Measurements from ENCODE around the gene MRTFA. TPM values are rescaled to one million over a fixed set of nuclear protein-coding genes. Genes with fewer than 3 reads are reported as not detected.

MRTFA gene
- total RNA-seq, 2 donors from 2014 or later = 70.1 to 71.5 TPM

DNA sequence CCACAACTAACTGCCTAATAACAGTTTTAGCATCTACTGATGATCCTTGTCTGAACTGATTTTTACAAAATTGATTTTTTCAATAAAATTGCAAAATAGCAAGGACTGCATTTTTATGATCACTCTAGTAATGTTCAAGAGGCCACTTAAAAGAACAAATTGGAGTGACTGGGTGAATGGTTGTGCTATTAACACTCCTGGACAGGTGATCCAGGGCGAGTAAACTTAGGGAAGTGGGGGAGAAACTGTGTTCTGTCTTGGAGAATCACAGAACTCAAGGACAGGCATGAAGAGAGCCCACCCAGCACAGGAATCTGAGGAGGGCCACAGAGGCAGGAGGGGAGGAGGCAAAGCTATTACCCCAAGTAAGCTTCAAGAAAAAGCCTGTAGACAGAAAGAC lies 190.3 kb downstream of the MRTFA start:
- DNase-seq (no peak), ATAC-seq (no peak)
- Mint-ChIP-seq H3K4me1 (peaks cover 41% of the 10 kb centered on the region), H3K27ac (peak overlapping the region; percentile 90), H3K27me3 (no peaks in the 10 kb centered on the region), H3K36me3 (ENCODE audit: low read depth) (peaks cover 4% of the 10 kb centered on the region), H3K4me3 (no peak overlapping the region)
- H3K9me3 ChIP-seq (ENCODE audit: control insufficient read depth, low read length, poor library complexity, severe bottlenecking) = no peaks in the 10 kb centered on the region

DNA sequence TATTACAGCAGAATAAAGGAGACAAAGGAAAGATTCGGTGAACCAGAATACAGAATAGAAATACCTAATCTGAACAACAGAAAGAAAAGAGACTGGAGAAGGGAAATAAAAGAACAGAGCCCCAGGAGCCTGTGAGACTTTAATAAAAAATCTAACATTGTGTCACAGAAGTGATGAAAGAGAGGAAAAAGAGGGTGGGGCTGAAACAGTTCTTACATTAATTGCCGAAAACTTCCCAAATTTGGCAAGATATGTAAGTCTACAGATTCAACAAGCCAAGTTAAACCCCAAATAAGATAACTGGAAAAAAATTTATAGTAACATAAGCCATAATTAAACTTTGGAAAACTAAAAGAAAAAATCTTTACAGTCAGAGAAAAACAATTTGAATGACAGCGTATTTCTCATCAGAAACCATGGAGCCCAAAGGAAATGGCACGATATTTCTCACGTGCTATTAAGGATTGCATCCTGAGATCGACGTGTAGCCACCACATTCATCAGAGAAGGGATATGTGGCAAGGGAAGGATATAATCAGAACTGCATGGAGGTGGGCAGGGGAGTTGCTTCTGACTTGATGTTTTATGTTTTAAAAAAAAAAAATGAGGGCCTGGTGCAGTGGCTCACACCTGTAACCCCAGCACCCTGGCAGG lies 192.2 kb downstream of the MRTFA start:
- Mint-ChIP-seq H3K27ac (peak overlapping the region; percentile 72), H3K4me1 (peaks cover 39% of the 10 kb centered on the region), H3K36me3 (ENCODE audit: low read depth) (peaks cover 4% of the 10 kb centered on the region)

DNA sequence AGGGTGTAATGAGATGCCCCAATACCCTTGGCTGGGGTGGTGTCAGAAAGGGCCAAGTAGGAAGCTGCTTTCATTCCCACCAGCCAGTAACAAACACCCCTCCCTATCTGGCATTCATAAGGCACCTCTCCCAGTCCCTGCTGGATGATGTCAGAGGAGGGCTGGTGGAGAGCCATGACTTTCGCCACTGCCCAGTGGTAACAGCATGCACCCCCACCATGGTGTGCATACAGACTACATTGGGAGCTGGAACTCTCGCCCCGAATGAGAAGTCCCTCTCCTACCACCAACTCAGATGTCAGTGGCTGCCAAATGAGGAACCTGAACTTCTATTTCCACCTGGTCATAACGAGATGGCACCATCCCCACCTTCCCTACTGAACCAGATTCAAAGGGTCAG lies 192.8 kb downstream of the MRTFA start:
- no peaks in the 10 kb centered on the region for H3K9me3 ChIP-seq (ENCODE audit: control insufficient read depth, low read length, poor library complexity, severe bottlenecking)
- Mint-ChIP-seq H3K27ac (peak overlapping the region; percentile 72), H3K4me3 (no peak overlapping the region), H3K27me3 (no peaks in the 10 kb centered on the region), H3K4me1 (peaks cover 38% of the 10 kb centered on the region), H3K36me3 (ENCODE audit: low read depth) (peaks cover 4% of the 10 kb centered on the region)
- ATAC-seq (no peak), DNase-seq (no peak)

More for the DNA sequence above, 192.2 kb downstream of the MRTFA start:
- no peaks in the 10 kb centered on the region for H3K27me3 Mint-ChIP-seq
- H3K4me3 Mint-ChIP-seq = no peak overlapping the region
- DNase-seq = no peak
- H3K9me3 ChIP-seq (ENCODE audit: control insufficient read depth, low read length, poor library complexity, severe bottlenecking) = no peaks in the 10 kb centered on the region
- ATAC-seq = no peak

DNA sequence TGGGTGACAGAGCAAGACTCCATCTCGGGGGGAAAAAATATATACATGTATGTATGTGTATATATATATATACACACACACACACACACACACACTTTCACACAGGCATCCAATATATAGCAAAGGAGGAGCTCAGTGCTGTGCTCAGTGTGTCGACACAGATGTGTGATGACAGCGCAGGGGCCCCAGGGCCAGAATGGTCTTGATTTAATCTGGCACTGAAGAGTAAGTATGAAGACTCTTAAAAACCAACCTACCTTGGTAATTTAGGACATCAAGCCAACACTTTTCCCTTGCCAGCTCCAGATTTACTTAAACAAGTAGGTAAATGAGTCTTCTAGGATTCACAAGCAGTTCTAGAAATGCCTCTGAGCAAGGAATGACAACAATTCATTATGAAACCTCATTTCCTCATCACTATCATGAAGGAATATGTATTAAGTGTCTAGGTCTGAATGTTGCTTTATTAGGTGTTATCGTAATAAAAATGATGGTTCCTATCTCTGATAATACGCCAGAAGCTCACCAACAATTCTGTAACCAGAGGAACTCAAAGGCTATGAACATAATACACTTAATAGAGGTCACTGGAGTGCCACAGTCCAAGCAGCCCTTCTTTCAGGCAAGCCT lies 194.6 kb downstream of the MRTFA start:
- ATAC-seq (no peak), DNase-seq (no peak)
- no peak overlapping the region for H3K4me3 Mint-ChIP-seq
- H3K36me3 Mint-ChIP-seq (ENCODE audit: low read depth) = peaks cover 4% of the 10 kb centered on the region
- no peaks in the 10 kb centered on the region for H3K9me3 ChIP-seq (ENCODE audit: control insufficient read depth, low read length, poor library complexity, severe bottlenecking)
- no peaks in the 10 kb centered on the region for H3K27me3 Mint-ChIP-seq
- H3K27ac Mint-ChIP-seq = peak overlapping the region; percentile 72
- H3K4me1 Mint-ChIP-seq = peaks cover 39% of the 10 kb centered on the region

DNA sequence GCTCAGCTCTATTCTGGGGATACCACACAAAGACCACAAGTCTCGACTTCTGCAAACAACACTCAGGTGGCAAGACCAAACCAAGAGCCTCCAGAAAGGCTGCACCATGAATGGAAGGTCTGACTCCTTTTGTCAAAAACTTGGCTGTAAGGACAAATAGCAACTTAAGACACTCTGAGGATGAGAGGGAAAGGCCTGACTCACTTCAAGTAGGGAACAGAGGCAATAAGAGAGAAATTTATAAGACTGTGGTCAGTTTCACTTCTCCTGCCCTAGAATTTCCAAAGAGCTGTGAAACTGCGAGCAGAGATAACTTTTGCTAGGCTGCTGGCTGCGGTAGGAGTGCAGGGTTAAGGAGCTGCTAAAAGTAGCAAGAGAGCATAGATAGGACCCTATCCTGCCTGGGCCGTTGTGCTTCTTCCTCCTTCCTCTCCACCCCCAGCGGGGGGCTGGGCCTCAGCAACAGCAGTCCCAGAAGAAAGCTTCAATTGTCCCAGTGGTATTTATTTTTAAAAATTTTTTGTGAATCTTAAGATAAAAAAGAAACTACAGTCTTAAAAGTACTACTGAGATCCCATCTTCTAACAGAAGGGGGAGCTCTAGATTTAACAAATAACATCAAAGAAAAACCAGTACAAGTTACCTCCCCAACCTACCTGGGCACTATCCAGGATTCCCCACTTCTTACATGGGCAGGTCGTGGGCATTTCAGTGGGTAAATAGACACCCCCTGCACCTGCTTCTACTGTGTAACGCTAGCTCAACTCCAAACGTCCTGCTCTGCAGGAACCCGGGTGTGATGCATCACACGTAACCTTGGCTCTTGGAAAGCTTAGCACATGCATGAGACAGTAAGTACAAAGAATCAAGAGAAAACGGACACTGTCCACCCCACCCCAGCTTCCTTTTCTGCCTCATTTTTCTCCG lies 199.8 kb downstream of the MRTFA start:
- Mint-ChIP-seq H3K4me3 (peak overlapping the region; percentile 52), H3K36me3 (ENCODE audit: low read depth) (no peaks in the 10 kb centered on the region), H3K27ac (peak overlapping the region; percentile 78), H3K4me1 (peaks cover 28% of the 10 kb centered on the region), H3K27me3 (no peaks in the 10 kb centered on the region)
- peak; percentile 79 for ATAC-seq
- DNase-seq = no peak
- no peaks in the 10 kb centered on the region for H3K9me3 ChIP-seq (ENCODE audit: control insufficient read depth, low read length, poor library complexity, severe bottlenecking)

DNA sequence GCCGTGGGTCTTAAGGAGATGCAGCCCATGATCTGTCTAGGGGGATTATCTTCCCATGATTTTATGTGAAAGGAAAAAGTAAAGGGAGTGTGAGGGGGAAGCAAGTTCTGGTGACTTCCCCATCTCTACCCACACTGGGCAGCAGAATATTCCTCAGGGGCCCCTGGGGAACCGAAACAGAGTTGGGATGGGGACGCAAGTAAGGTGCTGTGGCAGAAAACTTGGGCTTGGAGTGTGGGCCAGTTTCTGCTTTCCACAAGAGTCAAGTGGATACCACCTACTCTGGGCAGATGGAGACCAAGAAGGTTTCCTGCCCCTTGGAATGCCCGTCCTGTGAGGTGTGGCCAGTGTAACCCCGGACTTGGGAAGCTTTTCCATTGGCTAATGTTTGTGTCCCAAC lies 201.8 kb downstream of the MRTFA start:
- peaks cover under 1% of the 10 kb centered on the region for H3K36me3 Mint-ChIP-seq (ENCODE audit: low read depth)
- no peak overlapping the region for H3K4me3 Mint-ChIP-seq
- no peak overlapping the region for H3K27ac Mint-ChIP-seq
- peaks cover 20% of the 10 kb centered on the region for H3K4me1 Mint-ChIP-seq
- ATAC-seq (no peak), DNase-seq (no peak)
- H3K9me3 ChIP-seq (ENCODE audit: control insufficient read depth, low read length, poor library complexity, severe bottlenecking) = no peaks in the 10 kb centered on the region
- no peaks in the 10 kb centered on the region for H3K27me3 Mint-ChIP-seq

DNA sequence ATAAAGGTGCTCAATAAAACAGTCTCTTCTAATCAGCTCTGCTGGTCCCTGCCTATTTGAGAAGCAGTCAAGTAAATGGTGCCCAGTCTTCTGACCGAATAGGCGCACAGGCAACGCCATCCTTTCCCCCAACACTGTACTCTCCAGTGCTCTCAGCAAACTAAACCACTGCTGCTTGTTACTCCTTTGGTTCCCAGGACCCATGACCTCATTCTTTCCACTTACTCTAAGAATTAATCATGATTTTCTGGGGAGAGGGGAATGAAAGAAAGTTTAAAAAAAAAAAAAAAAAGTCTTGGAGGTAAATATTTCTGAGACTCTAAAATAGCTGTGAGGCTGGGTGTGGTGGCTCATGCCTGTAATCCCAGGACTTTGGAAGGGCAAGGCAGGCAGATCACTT lies 202.4 kb downstream of the MRTFA start:
- Mint-ChIP-seq H3K27ac (no peak overlapping the region), H3K27me3 (no peaks in the 10 kb centered on the region), H3K36me3 (ENCODE audit: low read depth) (peaks cover 3% of the 10 kb centered on the region), H3K4me3 (no peak overlapping the region), H3K4me1 (peaks cover 24% of the 10 kb centered on the region)
- no peaks in the 10 kb centered on the region for H3K9me3 ChIP-seq (ENCODE audit: control insufficient read depth, low read length, poor library complexity, severe bottlenecking)
- DNase-seq = no peak
- ATAC-seq = no peak

DNA sequence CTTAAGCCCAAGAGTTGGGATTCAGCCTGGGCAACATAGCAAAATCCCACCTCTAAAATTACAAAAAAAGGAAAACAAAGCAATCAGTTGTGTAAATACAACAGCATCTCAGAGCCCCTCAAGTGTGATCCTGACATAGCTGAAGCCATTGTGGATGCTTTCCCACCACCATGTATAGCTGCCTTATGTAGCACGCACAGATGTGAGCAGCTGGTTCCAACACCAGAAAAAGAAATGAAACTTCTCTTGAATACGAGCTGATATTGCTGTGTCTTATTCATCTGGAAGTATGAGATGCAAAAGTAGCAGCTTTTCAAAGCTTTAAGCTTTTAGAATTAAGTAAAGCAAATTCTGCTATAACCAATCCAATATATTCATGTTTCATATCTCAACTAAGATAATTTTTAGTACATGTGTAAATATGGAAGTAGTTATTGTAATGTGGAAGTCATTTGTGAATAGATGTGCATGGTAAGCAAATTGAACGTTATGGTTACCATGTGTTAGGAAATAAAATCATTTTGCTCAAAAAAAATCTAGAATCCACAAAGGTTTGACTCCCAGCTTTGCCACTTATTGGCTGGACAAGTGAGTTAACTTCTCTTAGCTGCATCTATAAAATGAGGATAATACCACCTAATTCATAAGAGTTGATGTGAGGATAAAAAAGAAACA lies 203.0 kb downstream of the MRTFA start:
- ATAC-seq (no peak), DNase-seq (no peak)
- Mint-ChIP-seq H3K27ac (no peak overlapping the region), H3K4me1 (peaks cover 25% of the 10 kb centered on the region), H3K36me3 (ENCODE audit: low read depth) (peaks cover 7% of the 10 kb centered on the region), H3K27me3 (no peaks in the 10 kb centered on the region), H3K4me3 (no peak overlapping the region)
- H3K9me3 ChIP-seq (ENCODE audit: control insufficient read depth, low read length, poor library complexity, severe bottlenecking) = no peaks in the 10 kb centered on the region

DNA sequence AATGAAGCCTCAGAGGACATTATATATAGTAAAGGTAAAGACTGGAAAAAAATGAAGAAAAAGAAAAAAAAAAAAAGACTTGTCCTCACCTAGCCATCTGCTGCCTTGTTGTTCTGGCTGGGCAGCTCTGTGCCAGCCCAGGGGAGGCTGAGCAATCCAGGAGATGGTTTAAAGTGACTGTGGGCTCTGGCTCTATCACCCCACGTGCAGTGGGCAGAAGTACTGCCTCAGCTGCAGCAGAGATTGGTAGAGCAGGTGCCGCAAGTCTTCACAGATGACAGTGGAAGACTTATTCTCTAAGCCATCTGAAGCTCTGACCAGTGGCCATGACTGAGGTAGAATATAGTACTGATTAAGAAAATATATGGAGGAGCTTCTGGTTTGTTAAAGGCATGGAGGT lies 203.9 kb downstream of the MRTFA start:
- Mint-ChIP-seq H3K4me3 (no peak overlapping the region), H3K27ac (no peak overlapping the region), H3K36me3 (ENCODE audit: low read depth) (peaks cover 7% of the 10 kb centered on the region), H3K27me3 (no peaks in the 10 kb centered on the region), H3K4me1 (peaks cover 24% of the 10 kb centered on the region)
- DNase-seq (no peak), ATAC-seq (no peak)
- no peaks in the 10 kb centered on the region for H3K9me3 ChIP-seq (ENCODE audit: control insufficient read depth, low read length, poor library complexity, severe bottlenecking)

DNA sequence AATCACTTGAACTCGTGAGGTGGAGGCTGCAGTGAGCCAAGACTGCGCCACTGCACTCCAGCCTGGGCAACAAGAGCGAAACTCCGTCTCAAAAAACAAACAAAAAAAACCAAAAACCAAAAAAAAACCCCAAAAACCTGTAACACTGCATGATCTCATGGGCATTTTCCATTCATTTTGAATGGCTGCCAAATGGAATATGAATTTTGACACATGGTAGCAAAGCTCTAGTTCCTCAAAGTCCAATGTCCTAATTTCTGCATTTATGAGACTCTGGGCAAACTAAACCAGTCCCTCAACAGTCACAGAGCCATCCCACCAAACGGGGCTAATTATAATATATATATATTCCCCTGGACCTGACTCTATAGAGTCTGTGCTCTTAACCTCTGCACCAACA lies 204.4 kb downstream of the MRTFA start:
- H3K36me3 Mint-ChIP-seq (ENCODE audit: low read depth) = peaks cover 7% of the 10 kb centered on the region
- no peak for ATAC-seq

DNA sequence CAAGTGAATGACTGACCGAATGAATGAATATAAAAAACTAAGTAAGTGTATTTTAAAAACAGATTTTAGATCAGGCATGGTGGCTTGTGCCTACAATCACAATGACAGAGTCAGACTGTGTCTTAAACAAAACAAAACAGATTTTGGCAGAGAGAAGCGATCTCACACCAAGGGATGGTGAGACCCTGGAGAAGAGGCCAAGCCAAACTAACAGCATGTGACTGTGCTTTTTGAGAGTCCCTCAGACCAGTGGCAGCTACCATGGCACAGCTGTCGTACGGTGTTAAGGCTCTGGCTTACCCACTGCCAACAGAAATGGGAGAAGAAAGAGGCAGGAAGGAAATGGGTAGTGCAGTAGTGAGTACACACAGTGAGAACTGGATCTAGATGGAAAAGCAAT lies 205.5 kb downstream of the MRTFA start:
- Mint-ChIP-seq H3K27me3 (no peaks in the 10 kb centered on the region), H3K4me3 (no peak overlapping the region), H3K4me1 (peaks cover 21% of the 10 kb centered on the region), H3K27ac (peak overlapping the region; percentile 67), H3K36me3 (ENCODE audit: low read depth) (peaks cover 10% of the 10 kb centered on the region)
- ATAC-seq (no peak), DNase-seq (no peak)
- H3K9me3 ChIP-seq (ENCODE audit: control insufficient read depth, low read length, poor library complexity, severe bottlenecking) = no peaks in the 10 kb centered on the region

More for the DNA sequence above, 204.4 kb downstream of the MRTFA start:
- peaks cover 23% of the 10 kb centered on the region for H3K4me1 Mint-ChIP-seq
- H3K27me3 Mint-ChIP-seq = no peaks in the 10 kb centered on the region
- H3K4me3 Mint-ChIP-seq = no peak overlapping the region
- no peak for DNase-seq
- no peaks in the 10 kb centered on the region for H3K9me3 ChIP-seq (ENCODE audit: control insufficient read depth, low read length, poor library complexity, severe bottlenecking)
- H3K27ac Mint-ChIP-seq = peak overlapping the region; percentile 67

DNA sequence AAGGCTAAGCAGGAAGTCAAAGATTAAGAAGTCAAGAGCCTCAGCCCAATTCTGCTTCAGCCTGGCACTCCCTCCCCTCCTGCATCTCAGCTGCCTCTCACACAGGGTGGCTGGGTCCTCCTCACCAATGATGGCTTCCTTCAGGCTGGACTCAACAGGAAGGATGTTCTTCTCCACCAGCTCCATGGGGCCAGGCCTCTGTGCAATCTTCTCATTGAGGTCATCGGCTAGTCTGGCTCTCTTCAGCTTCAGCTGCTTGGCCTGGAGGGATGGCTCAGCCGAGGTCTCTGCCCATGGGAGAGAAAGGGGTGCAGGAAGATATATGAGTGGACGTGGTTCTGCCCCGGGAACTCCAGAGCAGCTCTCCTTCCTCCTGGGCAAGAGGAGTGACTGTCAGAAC lies 207.0 kb downstream of the MRTFA start:
- Mint-ChIP-seq H3K36me3 (ENCODE audit: low read depth) (peaks cover 10% of the 10 kb centered on the region), H3K27ac (peak overlapping the region; percentile 85), H3K27me3 (no peaks in the 10 kb centered on the region), H3K4me1 (peaks cover 28% of the 10 kb centered on the region), H3K4me3 (no peak overlapping the region)
- H3K9me3 ChIP-seq (ENCODE audit: control insufficient read depth, low read length, poor library complexity, severe bottlenecking) = no peaks in the 10 kb centered on the region
- ATAC-seq (no peak), DNase-seq (no peak)

DNA sequence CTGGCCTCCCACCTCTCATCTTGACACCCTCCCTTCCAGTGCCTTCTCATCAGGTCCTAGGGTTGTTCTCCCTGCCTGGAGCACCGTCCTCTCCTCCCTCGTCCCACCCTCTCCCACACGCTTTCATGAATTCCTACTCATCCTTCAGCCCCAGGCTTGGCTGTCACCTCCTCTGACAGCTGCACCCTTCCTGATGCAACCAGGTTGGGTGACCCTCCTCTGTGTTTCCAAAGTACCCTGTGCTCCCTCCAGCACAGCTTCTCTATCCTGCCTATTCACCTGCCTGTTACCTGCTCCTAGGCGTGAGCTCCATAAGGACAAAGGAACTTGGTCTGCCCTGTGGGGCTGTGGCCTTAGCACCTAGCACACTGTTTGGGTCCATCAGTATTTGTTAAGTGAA lies 207.7 kb downstream of the MRTFA start:
- peaks cover 10% of the 10 kb centered on the region for H3K36me3 Mint-ChIP-seq (ENCODE audit: low read depth)
- peaks cover 26% of the 10 kb centered on the region for H3K4me1 Mint-ChIP-seq
- H3K27me3 Mint-ChIP-seq = no peaks in the 10 kb centered on the region
- H3K27ac Mint-ChIP-seq = peak overlapping the region; percentile 85
- no peak for ATAC-seq
- H3K4me3 Mint-ChIP-seq = no peak overlapping the region
- no peak for DNase-seq
- no peaks in the 10 kb centered on the region for H3K9me3 ChIP-seq (ENCODE audit: control insufficient read depth, low read length, poor library complexity, severe bottlenecking)
